GM13977 (cell line): ENCODE results near the gene IL25.

Experiments used
- DNase-seq: peaks from one replicate; pipeline ENCODE4 v3.0.0; 2012; ENCODE audit warnings: low spot score
- in situ Hi-C: fragments of 300-500 bp; cut with MboI; formaldehyde crosslinking; loops from one replicate; pipeline ENCODE4 v1.12.0; 2022; ENCODE audit warnings: low sequenced_read_pairs, low pct_unique_long_range_greater_than_20kb, mixed read lengths, inconsistent platforms; ENCODE audit not compliant: unreplicated experiment
- TF ChIP-seq, protein P1 (sequence below): IDR thresholded peaks from 2 replicates; pipeline ENCODE4 v1.5.1; 2012; ENCODE audit warnings: mild to moderate bottlenecking, control low read depth; ENCODE audit not compliant: insufficient read depth; ENCODE audit errors: extremely low read depth, missing control alignments

Gene IL25

GRCh38 chr14:23358553-23359166 is 13.9 kb upstream of the IL25 start:
- TF ChIP-seq, protein P1, sequence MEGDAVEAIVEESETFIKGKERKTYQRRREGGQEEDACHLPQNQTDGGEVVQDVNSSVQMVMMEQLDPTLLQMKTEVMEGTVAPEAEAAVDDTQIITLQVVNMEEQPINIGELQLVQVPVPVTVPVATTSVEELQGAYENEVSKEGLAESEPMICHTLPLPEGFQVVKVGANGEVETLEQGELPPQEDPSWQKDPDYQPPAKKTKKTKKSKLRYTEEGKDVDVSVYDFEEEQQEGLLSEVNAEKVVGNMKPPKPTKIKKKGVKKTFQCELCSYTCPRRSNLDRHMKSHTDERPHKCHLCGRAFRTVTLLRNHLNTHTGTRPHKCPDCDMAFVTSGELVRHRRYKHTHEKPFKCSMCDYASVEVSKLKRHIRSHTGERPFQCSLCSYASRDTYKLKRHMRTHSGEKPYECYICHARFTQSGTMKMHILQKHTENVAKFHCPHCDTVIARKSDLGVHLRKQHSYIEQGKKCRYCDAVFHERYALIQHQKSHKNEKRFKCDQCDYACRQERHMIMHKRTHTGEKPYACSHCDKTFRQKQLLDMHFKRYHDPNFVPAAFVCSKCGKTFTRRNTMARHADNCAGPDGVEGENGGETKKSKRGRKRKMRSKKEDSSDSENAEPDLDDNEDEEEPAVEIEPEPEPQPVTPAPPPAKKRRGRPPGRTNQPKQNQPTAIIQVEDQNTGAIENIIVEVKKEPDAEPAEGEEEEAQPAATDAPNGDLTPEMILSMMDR = no peak
- in situ Hi-C loops = no loop called here
- no peak for DNase-seq

DNA sequence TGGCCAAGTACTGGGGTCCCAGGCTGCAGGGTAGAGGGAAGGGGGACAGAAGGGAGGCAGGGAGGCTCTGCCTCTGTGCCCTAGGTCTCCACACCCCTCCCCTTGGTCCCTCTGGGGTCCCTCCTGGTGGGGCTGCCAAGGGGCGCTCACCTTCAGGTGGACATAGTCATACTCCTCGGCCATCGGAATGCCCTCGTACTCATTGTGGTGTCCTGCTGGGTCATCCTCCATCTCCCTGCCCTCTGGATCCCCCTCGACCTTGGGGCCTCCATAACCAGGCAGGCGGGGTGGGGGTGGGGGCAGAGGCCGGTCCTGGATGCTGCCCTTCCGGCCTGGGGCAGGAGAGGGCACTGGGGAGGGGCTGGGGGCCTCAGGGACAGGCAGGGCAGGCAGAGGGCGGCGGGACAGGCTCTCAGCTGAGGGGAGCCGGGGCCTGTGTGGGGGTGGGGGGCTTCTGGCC is 13.4 kb upstream of the IL25 start:
- no peak for DNase-seq
- TF ChIP-seq, protein P1 = no peak
- in situ Hi-C loops = no loop called here

GRCh38 chr14:23359722-23360447 is 12.7 kb upstream of the IL25 start:
- DNase-seq = no peak
- TF ChIP-seq, protein P1 = no peak
- in situ Hi-C loops = no loop called here

- DNase-seq = no peak
- TF ChIP-seq, protein P1 = no peak
- in situ Hi-C loops = no loop called here
Measured at GRCh38 chr14:23360496-23360895, 12.1 kb upstream of the IL25 start.

DNA sequence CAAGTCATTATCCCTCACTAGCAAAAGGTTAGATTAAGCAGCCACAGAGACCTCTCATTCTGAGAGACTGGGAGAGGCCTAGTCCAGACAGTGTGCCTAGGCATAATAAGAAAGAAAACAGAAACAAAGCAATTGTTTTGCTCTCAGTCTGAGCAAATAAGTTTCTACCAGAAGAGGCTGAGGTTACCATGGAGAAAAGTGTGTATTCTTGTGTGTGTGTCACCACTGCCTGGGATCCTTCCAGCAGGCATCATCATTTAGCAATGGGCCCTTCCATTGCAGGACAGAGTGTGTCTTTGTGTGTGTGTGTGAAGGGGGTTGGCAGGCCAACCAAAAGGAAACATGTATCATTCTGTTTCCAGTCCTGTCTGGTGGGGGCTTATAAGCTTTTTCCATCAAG is 11.3 kb upstream of the IL25 start:
- in situ Hi-C loops = no loop called here
- TF ChIP-seq, protein P1 = no peak
- DNase-seq = peak; percentile 62

- TF ChIP-seq, protein P1 = no peak
- DNase-seq = no peak
- in situ Hi-C loops = no loop called here
Measured at GRCh38 chr14:23361763-23362162, 10.8 kb upstream of the IL25 start.
